ENCODE results near the gene CCNI2. TPM values are rescaled to one million over a fixed set of nuclear protein-coding genes. Genes with fewer than 3 reads are reported as not detected.

CCNI2 gene
- total RNA-seq, 1 donor from 2014 or later: 1.4 TPM

DNA sequence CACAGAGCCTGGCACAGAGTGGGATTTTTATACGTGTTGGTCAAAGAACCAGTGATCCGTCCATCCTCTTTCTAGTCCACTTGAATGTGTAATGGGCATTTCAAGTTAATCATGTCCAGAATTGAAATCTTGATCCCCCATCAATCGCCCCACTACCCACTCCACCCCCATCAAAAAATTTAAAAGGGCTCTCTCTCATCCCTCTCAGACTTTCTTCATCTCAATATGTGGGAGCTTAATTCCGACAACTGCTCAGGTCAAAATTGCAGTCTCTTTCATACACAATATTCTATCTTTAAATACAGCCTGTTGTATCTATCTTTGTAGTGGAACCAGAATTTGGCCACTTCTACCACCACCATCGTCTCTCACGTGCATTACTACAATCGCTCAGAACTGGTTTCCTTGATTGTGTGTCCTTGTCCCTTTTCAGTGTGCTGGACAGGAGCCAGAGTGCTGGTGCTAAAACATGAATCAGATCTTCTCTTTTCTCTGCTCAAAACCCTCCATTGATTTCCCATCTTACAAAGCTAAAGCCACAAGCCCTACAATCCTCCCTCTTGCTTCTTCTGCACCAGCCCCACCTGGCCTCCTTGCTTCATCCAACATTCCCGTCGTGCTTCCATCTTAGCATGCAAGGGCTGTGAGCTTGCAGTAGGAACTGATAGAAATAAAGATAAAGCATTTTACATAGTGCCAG is 9.1 kb upstream of the CCNI2 start:
- Mint-ChIP-seq H3K9me3 (no peaks in the 10 kb centered on the region), H3K36me3 (no peaks in the 10 kb centered on the region), H3K27ac (peak overlapping the region; percentile 83), H3K4me1 (ENCODE audit: unreplicated experiment) (peaks cover 24% of the 10 kb centered on the region), H3K27me3 (peaks cover 19% of the 10 kb centered on the region), H3K4me3 (peak overlapping the region; percentile 93)
- TF ChIP-seq, protein P1, sequence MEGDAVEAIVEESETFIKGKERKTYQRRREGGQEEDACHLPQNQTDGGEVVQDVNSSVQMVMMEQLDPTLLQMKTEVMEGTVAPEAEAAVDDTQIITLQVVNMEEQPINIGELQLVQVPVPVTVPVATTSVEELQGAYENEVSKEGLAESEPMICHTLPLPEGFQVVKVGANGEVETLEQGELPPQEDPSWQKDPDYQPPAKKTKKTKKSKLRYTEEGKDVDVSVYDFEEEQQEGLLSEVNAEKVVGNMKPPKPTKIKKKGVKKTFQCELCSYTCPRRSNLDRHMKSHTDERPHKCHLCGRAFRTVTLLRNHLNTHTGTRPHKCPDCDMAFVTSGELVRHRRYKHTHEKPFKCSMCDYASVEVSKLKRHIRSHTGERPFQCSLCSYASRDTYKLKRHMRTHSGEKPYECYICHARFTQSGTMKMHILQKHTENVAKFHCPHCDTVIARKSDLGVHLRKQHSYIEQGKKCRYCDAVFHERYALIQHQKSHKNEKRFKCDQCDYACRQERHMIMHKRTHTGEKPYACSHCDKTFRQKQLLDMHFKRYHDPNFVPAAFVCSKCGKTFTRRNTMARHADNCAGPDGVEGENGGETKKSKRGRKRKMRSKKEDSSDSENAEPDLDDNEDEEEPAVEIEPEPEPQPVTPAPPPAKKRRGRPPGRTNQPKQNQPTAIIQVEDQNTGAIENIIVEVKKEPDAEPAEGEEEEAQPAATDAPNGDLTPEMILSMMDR (conservative IDR thresholded peaks at IDR 0.05): no peak
- DNase-seq (ENCODE audit: extremely low spot score, unreplicated experiment): no peak

DNA sequence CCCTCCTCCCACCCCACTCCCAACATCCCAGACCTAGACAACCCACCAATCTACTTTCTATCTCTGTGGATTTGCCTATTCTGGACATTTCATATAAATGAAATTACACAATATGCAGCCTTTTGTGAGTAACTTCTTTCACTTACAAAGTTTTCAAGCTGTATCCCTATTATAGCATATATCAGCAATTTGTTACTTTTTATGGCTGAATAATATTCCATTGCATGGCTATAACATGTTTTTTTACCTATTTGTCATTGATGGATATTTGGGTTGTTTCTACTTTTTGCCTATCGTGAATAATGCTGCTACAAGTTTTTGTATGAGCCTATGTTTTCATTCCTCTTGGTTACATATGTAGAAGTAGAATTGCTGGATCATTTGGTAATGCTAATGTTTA is 8.0 kb upstream of the CCNI2 start:
- Mint-ChIP-seq H3K36me3 (no peaks in the 10 kb centered on the region), H3K27me3 (peaks cover 20% of the 10 kb centered on the region), H3K9me3 (no peaks in the 10 kb centered on the region), H3K27ac (no peak overlapping the region), H3K4me1 (ENCODE audit: unreplicated experiment) (peaks cover 24% of the 10 kb centered on the region), H3K4me3 (no peak overlapping the region)
- no peak for DNase-seq (ENCODE audit: extremely low spot score, unreplicated experiment)
- TF ChIP-seq, protein P1 (conservative IDR thresholded peaks at IDR 0.05): no peak

DNA sequence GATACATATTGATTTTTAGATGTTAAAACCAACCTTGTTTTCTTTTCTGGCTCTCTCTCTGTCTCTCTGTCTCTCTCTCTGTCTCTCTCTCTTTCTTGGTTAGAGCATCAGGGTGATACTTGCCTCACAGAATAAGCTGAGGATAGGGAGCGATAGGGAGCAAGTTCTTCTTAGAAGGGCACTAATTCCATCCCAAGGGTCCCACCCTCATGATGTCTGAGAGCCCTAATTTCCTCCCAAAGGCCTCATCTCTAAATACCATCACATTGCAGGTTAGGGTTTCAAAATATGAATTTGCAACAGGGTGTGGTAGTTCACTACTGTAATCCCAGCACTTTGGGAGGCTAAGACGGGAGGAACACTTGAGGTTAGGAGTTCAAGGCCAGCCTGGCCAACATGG is 5.1 kb upstream of the CCNI2 start:
- no peak overlapping the region for H3K4me3 Mint-ChIP-seq
- TF ChIP-seq, protein P1 (conservative IDR thresholded peaks at IDR 0.05): no peak
- no peak for DNase-seq (ENCODE audit: extremely low spot score, unreplicated experiment)
- H3K27me3 Mint-ChIP-seq: peaks cover 45% of the 10 kb centered on the region
- no peaks in the 10 kb centered on the region for H3K36me3 Mint-ChIP-seq
- no peaks in the 10 kb centered on the region for H3K9me3 Mint-ChIP-seq
- H3K4me1 Mint-ChIP-seq (ENCODE audit: unreplicated experiment): peaks cover 10% of the 10 kb centered on the region
- H3K27ac Mint-ChIP-seq: no peak overlapping the region

DNA sequence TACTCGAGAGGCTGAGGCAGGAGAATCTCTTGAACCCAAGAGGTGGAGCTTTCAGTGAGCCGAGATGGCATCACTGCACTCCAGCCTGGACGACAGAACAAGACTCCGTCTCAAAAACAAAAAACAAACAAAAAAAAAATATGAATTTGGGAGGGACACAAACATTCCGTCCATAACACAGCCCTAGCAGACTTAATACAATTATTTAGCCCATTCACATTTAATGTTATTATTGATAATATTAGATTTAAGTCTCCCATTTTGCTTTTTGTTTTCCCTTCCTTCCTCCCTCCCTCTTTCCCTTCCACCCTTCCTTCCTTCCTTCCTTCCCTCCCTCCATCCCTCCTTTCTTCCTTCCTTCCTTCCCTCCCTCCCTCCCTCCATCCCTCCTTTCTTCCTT is 4.6 kb upstream of the CCNI2 start:
- Mint-ChIP-seq H3K4me3 (no peak overlapping the region), H3K9me3 (no peaks in the 10 kb centered on the region), H3K27ac (no peak overlapping the region), H3K27me3 (peaks cover 45% of the 10 kb centered on the region), H3K4me1 (ENCODE audit: unreplicated experiment) (peaks cover 8% of the 10 kb centered on the region), H3K36me3 (no peaks in the 10 kb centered on the region)
- TF ChIP-seq, protein P1 (conservative IDR thresholded peaks at IDR 0.05): no peak
- DNase-seq (ENCODE audit: extremely low spot score, unreplicated experiment): no peak

DNA sequence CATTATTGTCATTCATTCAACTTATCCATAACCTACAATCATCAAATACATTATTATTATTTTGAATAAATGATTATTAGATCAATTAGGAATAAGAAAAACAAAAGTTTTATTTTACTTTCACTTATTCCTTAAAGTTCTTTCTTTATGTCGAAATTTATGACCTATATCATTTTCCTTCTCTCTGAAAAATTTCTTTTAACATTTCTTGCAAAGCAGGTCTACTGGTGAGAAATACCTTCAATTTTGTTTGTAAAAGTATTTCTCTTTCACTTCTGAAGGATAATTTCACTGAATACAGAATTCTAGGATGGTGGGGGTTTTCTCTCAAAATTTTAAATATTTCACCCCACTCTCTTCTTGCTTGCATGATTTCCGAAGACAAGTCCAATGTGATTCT is 2.6 kb upstream of the CCNI2 start:
- Mint-ChIP-seq H3K4me3 (no peak overlapping the region), H3K27me3 (peaks cover 60% of the 10 kb centered on the region), H3K4me1 (ENCODE audit: unreplicated experiment) (no peaks in the 10 kb centered on the region), H3K9me3 (no peaks in the 10 kb centered on the region), H3K27ac (no peak overlapping the region), H3K36me3 (no peaks in the 10 kb centered on the region)
- TF ChIP-seq, protein P1 (conservative IDR thresholded peaks at IDR 0.05): no peak
- no peak for DNase-seq (ENCODE audit: extremely low spot score, unreplicated experiment)
